ENCODE measurements around the gene CATSPER3. TPM values are rescaled to one million over a fixed set of nuclear protein-coding genes. Genes with fewer than 3 reads are reported as not detected.

Gene CATSPER3
- total RNA-seq, 1 donor: 0.36 TPM

GRCh38 chr5:134992148-134992547, 24.4 kb downstream of the CATSPER3 start:
- Histone ChIP-seq H4K20me1 (ENCODE audit: insufficient read depth, low read length) (no peaks in the 10 kb centered on the region), H3K4me1 (ENCODE audit: insufficient read depth, low read length) (no peaks in the 10 kb centered on the region), H3K4me3 (ENCODE audit: insufficient read depth, low read length) (no peak overlapping the region), H3K36me3 (ENCODE audit: insufficient read depth, low read length) (no peaks in the 10 kb centered on the region), H3K9me3 (ENCODE audit: low read depth, low read length) (no peaks in the 10 kb centered on the region), H3K79me2 (ENCODE audit: insufficient read depth, low read length) (no peaks in the 10 kb centered on the region), H3K4me2 (ENCODE audit: insufficient read depth, low read length) (no peak overlapping the region), H2AFZ (ENCODE audit: low read length) (no peak overlapping the region), H3K27ac (ENCODE audit: low read depth, low read length) (no peak overlapping the region), H3K27me3 (ENCODE audit: insufficient read depth, low read length) (no peaks in the 10 kb centered on the region)
- no peak for TF ChIP-seq CTCF (IDR thresholded peaks at IDR 0.05; ENCODE audit: extremely low read depth, low read depth, low read length)
- DNase-seq (ENCODE audit: insufficient read length, low spot score, missing footprints): no peak

GRCh38 chr5:134993161-134993560, 25.5 kb downstream of the CATSPER3 start:
- Histone ChIP-seq H3K27ac (ENCODE audit: low read depth, low read length) (no peak overlapping the region), H3K27me3 (ENCODE audit: insufficient read depth, low read length) (no peaks in the 10 kb centered on the region), H3K4me2 (ENCODE audit: insufficient read depth, low read length) (no peak overlapping the region), H3K4me1 (ENCODE audit: insufficient read depth, low read length) (no peaks in the 10 kb centered on the region), H3K4me3 (ENCODE audit: insufficient read depth, low read length) (no peak overlapping the region), H3K36me3 (ENCODE audit: insufficient read depth, low read length) (no peaks in the 10 kb centered on the region), H2AFZ (ENCODE audit: low read length) (no peak overlapping the region), H4K20me1 (ENCODE audit: insufficient read depth, low read length) (no peaks in the 10 kb centered on the region), H3K9me3 (ENCODE audit: low read depth, low read length) (no peaks in the 10 kb centered on the region), H3K79me2 (ENCODE audit: insufficient read depth, low read length) (no peaks in the 10 kb centered on the region)
- no peak for DNase-seq (ENCODE audit: insufficient read length, low spot score, missing footprints)
- no peak for TF ChIP-seq CTCF (IDR thresholded peaks at IDR 0.05; ENCODE audit: extremely low read depth, low read depth, low read length)

GRCh38 chr5:134994560-134995156, 27.0 kb downstream of the CATSPER3 start:
- Histone ChIP-seq H3K36me3 (ENCODE audit: insufficient read depth, low read length) (no peaks in the 10 kb centered on the region), H3K9me3 (ENCODE audit: low read depth, low read length) (no peaks in the 10 kb centered on the region), H3K4me2 (ENCODE audit: insufficient read depth, low read length) (no peak overlapping the region), H4K20me1 (ENCODE audit: insufficient read depth, low read length) (no peaks in the 10 kb centered on the region), H3K4me1 (ENCODE audit: insufficient read depth, low read length) (no peaks in the 10 kb centered on the region), H3K4me3 (ENCODE audit: insufficient read depth, low read length) (no peak overlapping the region), H3K27me3 (ENCODE audit: insufficient read depth, low read length) (no peaks in the 10 kb centered on the region), H3K79me2 (ENCODE audit: insufficient read depth, low read length) (no peaks in the 10 kb centered on the region), H2AFZ (ENCODE audit: low read length) (no peak overlapping the region), H3K27ac (ENCODE audit: low read depth, low read length) (no peak overlapping the region)
- DNase-seq (ENCODE audit: insufficient read length, low spot score, missing footprints): no peak
- no peak for TF ChIP-seq CTCF (IDR thresholded peaks at IDR 0.05; ENCODE audit: extremely low read depth, low read depth, low read length)

- Histone ChIP-seq H4K20me1 (ENCODE audit: insufficient read depth, low read length) (no peaks in the 10 kb centered on the region), H3K4me3 (ENCODE audit: insufficient read depth, low read length) (no peak overlapping the region), H3K4me1 (ENCODE audit: insufficient read depth, low read length) (no peaks in the 10 kb centered on the region), H3K9me3 (ENCODE audit: low read depth, low read length) (no peaks in the 10 kb centered on the region), H3K4me2 (ENCODE audit: insufficient read depth, low read length) (no peak overlapping the region), H2AFZ (ENCODE audit: low read length) (no peak overlapping the region), H3K27me3 (ENCODE audit: insufficient read depth, low read length) (no peaks in the 10 kb centered on the region), H3K36me3 (ENCODE audit: insufficient read depth, low read length) (no peaks in the 10 kb centered on the region), H3K79me2 (ENCODE audit: insufficient read depth, low read length) (no peaks in the 10 kb centered on the region), H3K27ac (ENCODE audit: low read depth, low read length) (no peak overlapping the region)
- DNase-seq (ENCODE audit: insufficient read length, low spot score, missing footprints): peak; percentile 18
- TF ChIP-seq CTCF (IDR thresholded peaks at IDR 0.05; ENCODE audit: extremely low read depth, low read depth, low read length): no peak
Observed at GRCh38 chr5:134995850-134996402, 28.2 kb downstream of the CATSPER3 start.
